Natural killer cell treated with Interleukin-12 subunit alpha and Interleukin-12 subunit beta and Interleukin-15 and Interleukin-18, amount 100 ng/mL, for 72 hours (primary cell): ENCODE measurements around the gene R3HDM2. TPM values are rescaled to one million over a fixed set of nuclear protein-coding genes. Genes with fewer than 3 reads are reported as not detected.
"Not testable (repeated sequence)": the region's sequence is repeated elsewhere in the genome, so short reads cannot be mapped to it uniquely, and the experiment has no call there.

Source experiments
- ATAC-seq, 2 donors: fragments of 150-1000 bp; cut with Tn5 transposase in 1 of 2; sonication (Bioruptor Pico), chemical (Tn5 transposase) in 1 of 2; 2 replicates each; pipeline ENCODE4 v1.10.0; 2021
- DNase-seq: peaks from one replicate; pipeline ENCODE4 v3.0.0; 2022; ENCODE audit warnings: low spot score
- H3K27ac Mint-ChIP-seq, 2 donors: 1 replicate in 1 of 2; 2 replicates in 1 of 2; pipeline ENCODE4 v1.8.0; 2022; ENCODE audit warnings: mixed read lengths in 2 of 2, mild to moderate bottlenecking in 1 of 2, moderate library complexity in 1 of 2
- H3K27me3 Mint-ChIP-seq, 2 donors: 1 replicate in 1 of 2; 2 replicates in 1 of 2; pipeline ENCODE4 v1.8.0; 2022; ENCODE audit warnings: mixed read lengths in 2 of 2
- H3K36me3 Mint-ChIP-seq: one replicate; pipeline ENCODE4 v1.8.0; 2022; ENCODE audit warnings: mixed read lengths
- H3K4me1 Mint-ChIP-seq, 2 donors: 1 replicate in 1 of 2; 2 replicates in 1 of 2; pipeline ENCODE4 v1.8.0; 2022; ENCODE audit warnings: low read depth in 2 of 2, mixed read lengths in 2 of 2, mild to moderate bottlenecking in 1 of 2
- H3K4me3 Mint-ChIP-seq: one replicate; pipeline ENCODE4 v1.8.0; 2022; ENCODE audit warnings: mixed read lengths
- H3K9me3 Mint-ChIP-seq: 2 replicates; pipeline ENCODE4 v1.8.0; 2022; ENCODE audit warnings: mixed read lengths
- total RNA-seq, 2 donors: library from RNA; stranded (reverse); gene quantifications; one replicate each; pipeline ENCODE4 v1.2.3, GENCODE V29; 2022

R3HDM2 gene
- total RNA-seq, 2 donors from 2014 or later, result 55.4 to 57.2 TPM

- DNase-seq (peak; percentile 69), ATAC-seq (peak; percentile 62 to 65)
- Mint-ChIP-seq H3K27me3 (no peaks in the 10 kb centered on the region), H3K4me1 (peaks cover 23 to 25% of the 10 kb centered on the region in 2 donors), H3K36me3 (no peaks in the 10 kb centered on the region), H3K27ac (peak overlapping the region; percentile 88 to 96), H3K4me3 (peak overlapping the region; percentile 78), H3K9me3 (no peaks in the 10 kb centered on the region)
These were observed 4.5 kb upstream of the R3HDM2 start for GRCh38 chr12:57435293-57435692.

GRCh38 chr12:57434517-57435223 is 3.8 kb upstream of the R3HDM2 start, which contains the start of gene INHBC:
Gene INHBC (plus strand): TSS chr12:57434784. CDS start chr12:57434887, 103 bp downstream.
- peak within 1 kb of the TSS; percentile 78 for H3K4me3 Mint-ChIP-seq
- H3K4me1 Mint-ChIP-seq, result peaks cover 29 to 31% of the 10 kb centered on the region in 2 donors
- H3K27me3 Mint-ChIP-seq, result no peaks in the 10 kb centered on the region
- DNase-seq, result no peak
- H3K36me3 Mint-ChIP-seq, result no peaks in the 10 kb centered on the region
- ATAC-seq, result no peak
- H3K9me3 Mint-ChIP-seq, result no peaks in the 10 kb centered on the region
- peak within 1 kb of the TSS; percentile 88 to 96 for H3K27ac Mint-ChIP-seq

GRCh38 chr12:57433370-57433769 is 2.5 kb upstream of the R3HDM2 start:
- H3K27me3 Mint-ChIP-seq, result no peaks in the 10 kb centered on the region
- DNase-seq, result no peak
- H3K36me3 Mint-ChIP-seq, result no peaks in the 10 kb centered on the region
- H3K4me1 Mint-ChIP-seq, result peaks cover 34 to 37% of the 10 kb centered on the region in 2 donors
- H3K9me3 Mint-ChIP-seq, result no peaks in the 10 kb centered on the region
- H3K27ac Mint-ChIP-seq, result no peak overlapping the region
- H3K4me3 Mint-ChIP-seq, result no peak overlapping the region
- no peak for ATAC-seq

- peak overlapping the region; percentile 95 for H3K4me3 Mint-ChIP-seq
- no peaks in the 10 kb centered on the region for H3K36me3 Mint-ChIP-seq
- ATAC-seq (no peak), DNase-seq (no peak)
- H3K9me3 Mint-ChIP-seq, result no peaks in the 10 kb centered on the region
- no peaks in the 10 kb centered on the region for H3K27me3 Mint-ChIP-seq
- peak overlapping the region; percentile 100 for H3K27ac Mint-ChIP-seq
- H3K4me1 Mint-ChIP-seq, result peaks cover 37% of the 10 kb centered on the region in 2 donors
These were observed 878 bp upstream of the R3HDM2 start for GRCh38 chr12:57431654-57432188.

GRCh38 chr12:57430112-57430930 is 522 bp downstream of the R3HDM2 start:
- peak overlapping the region; percentile 100 for H3K27ac Mint-ChIP-seq
- H3K9me3 Mint-ChIP-seq, result no peaks in the 10 kb centered on the region
- DNase-seq, result peak; percentile 85
- H3K4me1 Mint-ChIP-seq, result peaks cover 34 to 37% of the 10 kb centered on the region in 2 donors
- H3K27me3 Mint-ChIP-seq, result no peaks in the 10 kb centered on the region
- H3K4me3 Mint-ChIP-seq, result peak overlapping the region; percentile 95
- no peaks in the 10 kb centered on the region for H3K36me3 Mint-ChIP-seq
- ATAC-seq, result peak; percentile 86

GRCh38 chr12:57429473-57430111 is 1.3 kb downstream of the R3HDM2 start:
- Mint-ChIP-seq H3K9me3 (no peaks in the 10 kb centered on the region), H3K27me3 (no peaks in the 10 kb centered on the region), H3K36me3 (no peaks in the 10 kb centered on the region), H3K4me3 (peak overlapping the region; percentile 95), H3K4me1 (peaks cover 27 to 31% of the 10 kb centered on the region in 2 donors), H3K27ac (peak overlapping the region; percentile 100)
- DNase-seq (no peak), ATAC-seq (no peak)

- Mint-ChIP-seq H3K4me3 (peak overlapping the region; percentile 95), H3K27me3 (no peaks in the 10 kb centered on the region), H3K27ac (peak overlapping the region; percentile 100), H3K9me3 (no peaks in the 10 kb centered on the region), H3K36me3 (no peaks in the 10 kb centered on the region), H3K4me1 (peaks cover 27 to 32% of the 10 kb centered on the region in 2 donors)
- no peak for ATAC-seq
- no peak for DNase-seq
These were observed 1.9 kb downstream of the R3HDM2 start for GRCh38 chr12:57428965-57429364.

- ATAC-seq, H3K9me3 Mint-ChIP-seq, H3K27me3 Mint-ChIP-seq, H3K36me3 Mint-ChIP-seq, H3K4me3 Mint-ChIP-seq, DNase-seq: not testable (repeated sequence)
- Mint-ChIP-seq H3K4me1 (peaks cover 30 to 32% of the 10 kb centered on the region in 2 donors), H3K27ac (peak overlapping the region; percentile 6 to 46)
These were observed 3.9 kb downstream of the R3HDM2 start for GRCh38 chr12:57426948-57427347.

GRCh38 chr12:57420482-57420881 is 10.4 kb downstream of the R3HDM2 start:
- Mint-ChIP-seq H3K27ac (peak overlapping the region in 1 of 2 donors; percentile 1), H3K4me1 (peaks cover 26 to 33% of the 10 kb centered on the region in 2 donors), H3K4me3 (no peak overlapping the region)

GRCh38 chr12:57419495-57419894 is 11.3 kb downstream of the R3HDM2 start:
- Mint-ChIP-seq H3K4me1 (peaks cover 26 to 36% of the 10 kb centered on the region in 2 donors), H3K36me3 (no peaks in the 10 kb centered on the region), H3K27ac (no peak overlapping the region), H3K27me3 (no peaks in the 10 kb centered on the region), H3K9me3 (no peaks in the 10 kb centered on the region), H3K4me3 (no peak overlapping the region)
- DNase-seq, result no peak
- no peak for ATAC-seq

More at GRCh38 chr12:57420482-57420881, 10.4 kb downstream of the R3HDM2 start:
- Mint-ChIP-seq H3K27me3 (no peaks in the 10 kb centered on the region), H3K36me3 (no peaks in the 10 kb centered on the region), H3K9me3 (no peaks in the 10 kb centered on the region)
- no peak for DNase-seq
- no peak for ATAC-seq

GRCh38 chr12:57418255-57418654 is 12.6 kb downstream of the R3HDM2 start:
- H3K4me3 Mint-ChIP-seq, result no peak overlapping the region
- H3K9me3 Mint-ChIP-seq, result no peaks in the 10 kb centered on the region
- no peak for DNase-seq
- H3K27me3 Mint-ChIP-seq, result no peaks in the 10 kb centered on the region
- H3K27ac Mint-ChIP-seq, result no peak overlapping the region
- no peaks in the 10 kb centered on the region for H3K36me3 Mint-ChIP-seq
- peaks cover 23 to 33% of the 10 kb centered on the region in 2 donors for H3K4me1 Mint-ChIP-seq
- ATAC-seq, result no peak

GRCh38 chr12:57416039-57416996 is 14.5 kb downstream of the R3HDM2 start:
- no peak for ATAC-seq
- Mint-ChIP-seq H3K27ac (no peak overlapping the region), H3K36me3 (no peaks in the 10 kb centered on the region), H3K9me3 (no peaks in the 10 kb centered on the region), H3K27me3 (no peaks in the 10 kb centered on the region), H3K4me3 (no peak overlapping the region), H3K4me1 (peaks cover 20 to 33% of the 10 kb centered on the region in 2 donors)
- DNase-seq, result no peak
